ENCODE measurements around the gene F11R.
"Not testable (repeated sequence)": the region's sequence is repeated elsewhere in the genome, so short reads cannot be mapped to it uniquely, and the experiment has no call there.

The F11R gene

GRCh38 chr1:161009602-161010211, 11.2 kb downstream of the F11R start:
- no peak for DNase-seq

DNA sequence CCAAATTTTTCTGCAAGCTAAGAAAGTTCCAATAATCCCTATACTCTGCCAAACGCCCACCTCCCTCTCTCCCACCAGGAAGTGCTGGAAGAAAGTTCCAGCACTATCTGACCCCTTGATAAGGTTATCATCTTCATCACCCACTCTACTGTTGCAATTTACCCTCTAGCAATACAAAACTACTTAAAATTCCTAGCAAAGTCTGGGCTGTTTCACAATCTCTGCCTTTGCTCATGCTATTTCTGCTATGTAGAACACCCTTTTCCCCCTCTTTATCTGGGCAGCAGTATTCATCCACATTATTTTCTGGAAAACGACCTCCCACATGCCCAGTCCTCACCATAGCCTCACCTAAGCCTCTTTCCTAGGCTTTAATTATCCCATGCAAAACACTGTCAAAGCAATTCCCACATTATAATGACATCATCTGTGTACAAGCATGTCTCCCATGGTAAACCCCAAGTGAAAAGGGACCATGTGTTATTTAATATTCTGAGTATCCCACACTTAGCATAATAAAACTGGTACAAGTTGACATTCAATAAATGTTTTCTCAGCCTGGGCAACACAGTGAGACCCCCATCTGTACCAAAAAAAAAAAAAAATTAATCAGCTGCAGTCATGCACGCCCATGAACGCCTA, 12.0 kb downstream of the F11R start:
- no peak for DNase-seq

DNA sequence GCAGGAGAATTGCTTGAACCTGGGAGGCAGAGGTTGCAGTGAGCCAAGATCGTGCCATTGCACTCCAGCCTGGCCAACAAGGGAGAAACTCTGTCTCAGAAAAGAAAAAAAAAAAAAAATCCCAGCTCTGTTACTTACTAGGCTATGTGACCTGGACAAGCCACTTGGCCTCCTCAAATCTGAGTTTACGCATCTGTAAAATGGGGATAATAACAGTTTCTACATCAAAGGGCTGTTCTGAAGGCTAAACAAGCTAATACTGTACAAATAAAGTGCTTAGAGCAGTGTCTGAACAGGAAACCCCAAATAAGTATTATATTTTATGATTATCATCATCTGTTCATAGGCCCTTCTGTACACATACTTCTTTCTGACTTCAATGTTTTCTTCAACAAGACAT, 13.6 kb downstream of the F11R start:
- no peak for DNase-seq

- no peak for DNase-seq
These were observed 14.4 kb downstream of the F11R start for GRCh38 chr1:161006563-161006962.

DNA sequence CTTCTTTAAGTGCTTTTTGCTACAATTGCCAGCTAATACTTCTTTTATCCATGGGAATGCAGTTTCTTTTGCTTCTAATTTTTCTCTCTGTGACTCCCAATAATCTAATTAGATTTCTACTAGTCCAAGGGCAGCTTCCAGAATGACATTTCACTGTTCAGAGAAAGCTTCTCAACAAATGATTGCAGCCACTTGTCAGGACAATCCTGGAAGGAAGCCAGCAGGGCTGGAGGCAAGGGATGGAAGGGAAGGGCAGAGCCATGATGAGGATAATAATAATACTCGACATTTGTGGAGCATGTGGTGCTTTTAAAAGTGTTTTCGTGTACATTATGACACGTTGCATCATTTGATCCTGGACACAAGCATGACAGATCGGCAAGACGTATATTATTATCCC, 19.4 kb downstream of the F11R start:
- no peak for DNase-seq

DNA sequence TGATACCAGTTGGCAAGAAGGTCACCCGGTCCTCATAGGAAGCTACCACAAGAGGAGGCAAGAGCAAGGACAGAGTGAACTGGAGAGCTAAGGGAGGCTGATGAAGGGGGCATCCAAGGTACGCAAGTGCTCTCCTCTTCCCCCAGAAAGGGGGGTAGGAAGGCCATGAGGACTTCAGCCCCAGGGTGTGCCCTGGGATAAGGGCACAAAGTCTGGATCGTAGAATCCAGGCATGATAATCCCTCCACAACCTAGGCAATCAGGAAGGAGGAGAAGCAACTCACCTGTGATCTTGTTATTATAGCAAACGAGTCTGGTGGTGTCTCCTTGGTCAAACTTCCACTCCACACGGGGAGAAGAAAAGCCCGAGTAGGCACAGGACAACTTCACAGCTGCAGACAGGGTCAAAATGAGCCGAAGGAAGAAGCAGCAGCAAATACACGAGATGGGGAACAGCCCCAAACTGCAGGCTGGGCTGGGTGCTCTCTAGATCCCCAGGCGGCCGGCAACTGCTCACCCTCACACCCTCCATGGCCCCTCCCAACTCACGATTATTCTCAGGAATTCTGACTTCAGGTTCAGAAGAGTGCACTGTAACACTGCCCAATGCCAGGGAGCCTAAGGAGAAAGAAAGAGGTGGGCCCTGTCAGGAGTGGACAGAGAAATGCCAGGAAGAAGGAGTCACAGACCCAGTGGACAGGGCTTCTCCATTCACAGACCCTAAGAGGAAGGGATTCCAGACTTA, 20.0 kb downstream of the F11R start:
- no peak for DNase-seq

DNA sequence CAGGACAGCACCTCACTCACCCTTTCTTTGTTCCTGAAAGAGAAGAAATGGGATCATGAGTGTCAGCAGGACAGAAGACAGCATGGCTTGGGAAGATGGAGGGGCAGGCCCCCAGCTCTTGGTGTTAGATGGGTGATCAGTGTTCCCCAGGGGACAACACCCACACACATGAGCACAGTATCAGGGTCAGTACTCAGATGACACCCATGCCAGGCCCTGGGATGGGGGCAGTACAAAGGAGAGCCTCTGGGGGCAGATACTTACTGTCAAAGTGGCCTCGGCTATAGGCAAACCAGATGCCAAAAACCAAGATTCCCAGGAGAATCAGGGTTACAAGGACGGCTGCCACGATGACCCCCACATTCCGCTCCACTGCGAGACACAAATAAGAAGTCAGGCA, 21.6 kb downstream of the F11R start:
- DNase-seq = no peak

GRCh38 chr1:160997323-160998038, 23.5 kb downstream of the F11R start:
- DNase-seq = no peak

- no peak for DNase-seq
These were observed 24.8 kb downstream of the F11R start for GRCh38 chr1:160996178-160996577.

- DNase-seq = no peak
These were observed 27.3 kb downstream of the F11R start for GRCh38 chr1:160993544-160994193.

DNA sequence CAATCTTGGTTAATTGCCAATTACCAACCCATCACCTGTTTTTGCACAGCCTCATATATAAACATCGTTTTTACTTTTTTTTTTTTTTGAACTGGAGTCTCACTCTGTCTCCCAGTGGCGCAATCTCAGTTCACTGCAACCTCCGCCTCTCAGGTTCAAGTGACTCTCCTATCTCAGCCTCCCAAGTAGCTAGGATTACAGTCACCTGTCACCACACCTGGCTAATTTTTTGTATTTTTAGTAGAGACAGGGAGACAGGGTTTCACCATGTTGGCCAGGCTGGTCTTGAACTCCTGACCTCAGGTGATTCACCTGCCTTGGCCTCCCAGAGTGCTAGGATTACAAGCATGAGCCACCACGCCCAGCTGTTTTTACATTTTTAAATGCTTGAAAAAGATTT, 28.9 kb downstream of the F11R start:
- not testable (repeated sequence) for DNase-seq

- DNase-seq = no peak
These were observed 33.4 kb downstream of the F11R start for GRCh38 chr1:160987359-160988050.

DNA sequence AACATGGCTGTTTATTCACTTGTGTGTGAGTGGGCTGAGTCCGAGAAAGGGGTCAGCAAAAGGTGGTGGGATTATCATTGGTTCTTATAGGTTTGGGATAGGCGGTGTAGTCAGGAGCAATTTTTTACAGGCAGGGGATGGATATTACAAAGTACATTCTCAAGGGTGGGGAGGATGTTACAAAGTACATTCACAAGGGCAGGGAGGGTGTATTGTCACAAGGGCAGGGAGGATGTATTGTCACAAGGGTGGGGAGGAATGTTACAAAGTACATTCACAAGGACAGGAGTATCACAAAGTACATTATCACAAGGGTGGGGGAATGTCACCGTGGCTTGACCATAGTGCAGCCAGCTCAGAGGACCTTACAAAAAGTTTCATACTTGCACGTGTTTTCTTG, 35.2 kb downstream of the F11R start:
- DNase-seq = no peak

DNA sequence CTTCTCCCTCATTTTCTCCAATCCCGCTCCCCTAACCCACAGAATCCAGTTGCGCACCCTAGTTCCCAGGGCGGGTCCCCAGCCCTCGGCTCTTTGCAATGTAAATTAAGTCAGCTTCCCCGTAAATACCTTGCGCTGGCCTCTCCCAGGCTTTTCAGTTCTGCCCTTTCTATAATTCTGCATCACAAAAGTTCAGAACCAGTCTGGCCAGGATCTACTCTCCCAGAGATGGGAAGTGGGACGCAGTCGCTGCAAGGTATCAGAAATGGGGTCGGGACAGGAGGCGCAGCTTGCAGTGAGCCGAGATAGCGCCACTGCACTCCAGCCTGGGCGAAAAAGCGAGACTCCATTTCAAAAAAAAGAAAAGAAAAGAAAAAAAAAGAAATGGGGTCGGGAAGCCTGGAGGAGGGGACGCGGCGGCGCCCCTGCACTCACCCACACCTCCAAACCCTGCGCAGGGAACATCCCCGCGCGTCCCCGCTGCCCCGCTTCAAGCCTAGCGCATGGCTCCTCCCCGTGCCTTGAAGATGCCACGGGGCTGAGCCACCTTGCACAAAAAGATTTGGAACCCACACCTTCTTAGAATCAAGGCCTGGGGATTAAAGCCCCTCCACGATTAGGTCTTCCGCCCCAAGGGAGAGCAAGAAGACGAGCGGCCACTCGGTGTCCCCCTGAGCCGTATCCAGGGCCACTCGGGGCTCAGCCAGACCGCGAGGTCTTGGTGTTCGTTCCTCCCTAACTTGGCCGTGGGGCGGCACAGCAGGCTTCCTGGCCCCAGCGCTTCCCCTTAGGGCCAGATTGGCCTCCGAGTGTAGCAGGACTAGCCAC, 39.2 kb downstream of the F11R start:
- DNase-seq = no peak

DNA sequence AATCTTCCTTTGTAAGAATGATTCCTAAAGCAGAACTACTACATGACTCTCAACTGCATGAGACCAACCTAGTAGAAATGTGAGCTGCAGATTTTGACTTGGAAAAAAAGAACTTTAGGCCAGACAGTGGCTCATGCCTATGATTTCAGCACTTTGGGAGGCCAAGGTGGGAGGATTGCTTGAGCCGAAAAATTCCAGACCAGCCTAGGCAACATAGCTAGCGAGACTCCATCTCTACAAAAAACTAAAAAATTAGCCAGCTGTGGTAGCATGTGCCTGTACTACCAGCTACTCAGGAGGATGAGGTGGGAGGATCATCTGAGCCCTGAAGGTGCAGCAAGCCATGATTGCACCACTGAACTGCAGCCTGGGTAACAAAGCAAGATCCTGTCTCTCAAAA, 41.7 kb downstream of the F11R start:
- DNase-seq = no peak

DNA sequence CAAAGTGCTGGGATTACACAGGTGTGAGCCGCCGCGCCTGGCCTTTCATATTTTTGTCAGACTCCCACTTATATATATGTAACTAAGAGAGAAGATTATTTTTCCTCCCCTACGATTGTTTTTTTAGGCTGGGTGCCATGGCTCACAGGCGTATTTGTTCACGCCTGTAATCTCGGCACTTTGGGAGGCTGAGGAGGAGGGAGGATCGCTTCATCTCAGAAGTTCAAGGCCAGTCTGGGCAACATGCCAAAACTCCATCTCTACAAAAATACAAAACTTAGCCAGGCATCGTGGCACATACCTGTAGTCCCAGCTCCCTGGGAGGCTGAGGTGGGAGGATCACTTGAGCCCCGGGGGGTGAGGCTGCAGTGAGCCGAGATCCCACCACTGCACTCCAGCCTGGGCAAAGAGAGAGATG, 42.4 kb downstream of the F11R start:
- no peak for DNase-seq

DNA sequence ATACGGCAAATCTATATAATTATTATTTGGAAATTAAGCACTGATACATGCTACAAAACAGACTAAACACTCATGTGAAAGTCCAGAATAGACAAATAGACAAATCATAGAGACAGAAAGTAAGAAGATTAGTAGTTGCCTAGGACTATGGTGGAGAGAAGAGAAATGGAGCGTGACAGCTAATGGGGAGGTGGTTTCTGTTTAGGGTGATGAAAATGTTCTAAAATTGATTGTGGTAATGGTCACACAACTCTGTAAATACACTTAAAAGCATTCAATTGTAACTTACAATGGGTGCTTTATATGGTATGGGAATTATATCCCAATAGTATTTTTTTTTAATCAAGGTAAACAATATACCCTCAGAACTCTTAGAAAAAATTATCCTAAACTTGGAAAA, 45.9 kb downstream of the F11R start:
- DNase-seq = no peak

DNA sequence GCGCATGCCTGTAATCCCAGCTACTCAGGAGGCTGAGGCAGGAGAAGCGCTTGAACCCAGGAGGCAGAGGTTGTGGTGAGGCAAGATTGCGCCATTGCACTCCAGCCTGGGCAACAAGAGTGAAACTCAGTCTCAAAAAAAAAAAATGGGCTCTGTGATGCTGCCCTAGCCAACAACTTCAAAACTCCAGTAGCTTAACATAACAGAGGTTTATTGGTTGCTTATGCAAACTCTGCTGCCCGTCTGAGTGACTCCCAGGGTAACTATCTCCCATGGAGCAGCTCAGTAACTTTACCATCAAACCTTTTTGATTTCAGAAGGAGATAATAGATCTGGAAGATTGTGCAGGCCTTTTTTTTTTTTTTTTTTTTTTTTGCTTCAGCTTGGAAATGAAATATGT, 47.5 kb downstream of the F11R start:
- DNase-seq = no peak

DNA sequence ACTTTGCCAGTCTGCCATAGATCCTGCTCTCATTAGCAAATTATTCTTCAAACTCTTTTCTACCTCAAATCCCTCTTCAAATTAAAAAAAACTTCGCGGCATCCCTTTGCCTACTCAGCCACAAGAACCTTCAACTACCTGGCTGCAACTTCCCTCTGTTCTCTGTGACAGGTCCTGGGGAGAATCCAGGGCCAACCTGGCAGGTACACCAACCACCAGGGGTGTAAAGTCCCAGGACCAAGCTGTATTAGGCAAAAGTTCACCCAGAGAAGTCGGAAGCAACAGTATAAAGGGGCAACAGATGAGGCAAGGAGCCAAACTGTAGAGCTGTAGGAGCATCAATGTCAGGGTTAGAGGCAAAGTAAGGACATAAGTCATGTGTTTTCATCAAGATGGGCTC, 48.0 kb downstream of the F11R start:
- DNase-seq = no peak

DNA sequence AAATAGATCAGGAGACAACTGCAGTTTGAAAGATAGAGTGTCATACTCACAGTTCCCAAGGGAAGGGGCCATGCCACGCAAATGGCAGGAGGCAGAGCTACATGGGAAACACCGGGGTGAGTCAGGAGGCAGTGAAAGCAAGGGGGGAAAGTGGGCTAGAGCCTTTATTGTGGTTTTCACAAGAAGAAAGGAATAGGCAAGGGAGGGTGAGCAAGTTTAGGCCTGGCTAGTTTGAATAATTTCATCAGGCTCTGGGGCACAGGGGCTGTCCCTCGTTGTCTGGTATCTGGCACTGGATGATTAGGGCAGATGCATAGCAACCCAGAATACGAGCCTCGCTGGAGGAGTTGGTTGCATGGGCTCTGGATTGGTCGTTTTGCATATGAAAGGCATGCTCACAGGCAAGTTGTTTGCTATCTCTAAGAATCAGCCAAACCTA, 49.3 kb downstream of the F11R start:
- DNase-seq = no peak

- no peak for DNase-seq
These were observed 57.4 kb downstream of the F11R start for GRCh38 chr1:160963521-160963920.

GRCh38 chr1:160961419-160961818, 59.5 kb downstream of the F11R start:
- DNase-seq = no peak
